T-helper 9 cell (primary cell): ENCODE results near the gene SDF2.
"Not testable (repeated sequence)": the region's sequence is repeated elsewhere in the genome, so short reads cannot be mapped to it uniquely, and the experiment has no call there.

ENCODE experiments used
- DNase-seq: peaks from one replicate; pipeline ENCODE4 v3.0.0-alpha.2; 2020

SDF2 gene

GRCh38 chr17:28684963-28685362 is 23.3 kb upstream of the SDF2 start:
- no peak for DNase-seq

GRCh38 chr17:28682655-28683054 is 20.9 kb upstream of the SDF2 start:
- DNase-seq: no peak

DNA sequence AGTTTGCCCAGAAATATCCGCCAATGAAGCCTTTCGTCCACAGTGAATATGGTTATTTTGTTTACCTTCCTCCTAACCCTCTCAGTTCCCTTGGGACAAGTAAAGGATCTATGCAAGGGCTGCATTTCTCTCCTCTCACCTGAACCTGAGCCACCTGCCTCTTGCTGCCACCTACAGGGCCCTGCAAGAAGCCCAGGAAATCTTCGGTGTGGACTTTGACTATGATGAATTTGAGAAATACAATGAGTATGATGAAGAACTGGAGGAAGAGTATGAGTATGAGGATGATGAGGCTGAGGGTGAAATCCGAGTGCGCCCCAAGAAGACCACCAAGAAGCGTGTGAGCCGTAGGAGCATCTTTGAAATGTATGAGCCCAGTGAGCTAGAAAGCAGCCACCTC is 14.3 kb upstream of the SDF2 start:
- no peak for DNase-seq

DNA sequence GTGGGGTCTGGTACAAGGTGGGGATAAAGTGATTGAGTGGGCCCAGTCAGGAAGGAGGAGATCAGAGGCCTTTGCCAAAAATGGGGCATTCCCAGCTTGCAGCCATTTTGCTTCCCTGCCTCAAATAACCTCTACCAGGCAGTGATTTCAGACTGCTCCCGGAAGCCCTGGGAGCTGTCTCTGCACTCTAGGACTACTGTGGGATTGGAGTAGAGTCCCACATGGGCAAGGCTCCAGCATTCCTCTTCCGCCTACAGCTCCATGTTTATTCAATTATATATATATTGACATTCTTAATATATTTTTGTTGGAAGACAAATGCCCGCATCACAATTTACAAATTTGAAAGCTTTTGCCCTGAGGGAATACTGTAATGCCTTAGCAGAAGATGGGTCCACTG is 13.8 kb upstream of the SDF2 start:
- no peak for DNase-seq

GRCh38 chr17:28669918-28670317 is 8.2 kb upstream of the SDF2 start:
- DNase-seq: no peak

DNA sequence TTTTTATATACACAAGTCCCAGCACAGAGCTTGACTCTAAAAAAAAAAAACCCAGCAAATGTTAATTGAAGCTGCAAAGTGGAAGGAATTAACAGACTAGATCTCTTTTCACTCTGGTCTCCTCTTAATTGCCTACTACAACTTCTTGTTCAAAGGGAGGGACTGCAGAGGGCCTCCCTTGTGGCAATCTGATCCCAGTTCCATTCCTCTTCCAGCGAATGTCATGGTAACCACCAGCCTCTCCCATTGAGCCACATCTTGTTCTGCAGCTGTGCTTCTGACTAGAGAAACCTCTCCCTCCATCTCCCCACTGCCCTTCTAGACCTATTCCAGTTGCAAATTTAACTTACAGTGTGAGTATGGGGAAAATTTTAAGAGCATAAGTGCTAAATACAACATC is 6.2 kb upstream of the SDF2 start:
- DNase-seq: no peak

- no peak for DNase-seq
Measured at GRCh38 chr17:28665994-28666393, 4.3 kb upstream of the SDF2 start.

- DNase-seq: no peak
Measured at GRCh38 chr17:28663723-28664122, 2.0 kb upstream of the SDF2 start.

GRCh38 chr17:28662527-28662829 is 772 bp upstream of the SDF2 start:
- no peak for DNase-seq

DNA sequence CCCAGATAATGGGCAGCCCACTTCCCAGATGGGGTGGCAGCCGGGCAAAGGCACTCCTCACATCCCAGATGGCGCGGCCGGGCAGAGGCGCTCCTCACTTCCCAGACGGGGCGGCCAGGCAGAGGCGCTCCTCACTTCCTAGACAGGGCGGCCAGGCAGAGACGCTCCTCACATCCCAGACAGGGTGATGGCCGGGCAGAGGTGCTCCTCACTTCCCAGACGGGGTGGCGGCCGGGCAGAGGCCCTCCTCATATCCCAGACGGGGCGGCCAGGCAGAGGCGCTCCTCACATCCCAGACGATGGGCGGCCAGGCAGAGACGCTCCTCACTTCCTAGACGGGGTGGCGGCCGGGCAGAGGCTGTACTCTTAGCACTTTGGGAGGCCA is 2.2 kb downstream of the SDF2 start:
- not testable (repeated sequence) for DNase-seq

- not testable (repeated sequence) for DNase-seq
Measured at GRCh38 chr17:28658766-28659496, 2.8 kb downstream of the SDF2 start.

- not testable (repeated sequence) for DNase-seq
Measured at GRCh38 chr17:28658342-28658741, 3.4 kb downstream of the SDF2 start.

GRCh38 chr17:28657756-28658155 is 4.0 kb downstream of the SDF2 start:
- no peak for DNase-seq

DNA sequence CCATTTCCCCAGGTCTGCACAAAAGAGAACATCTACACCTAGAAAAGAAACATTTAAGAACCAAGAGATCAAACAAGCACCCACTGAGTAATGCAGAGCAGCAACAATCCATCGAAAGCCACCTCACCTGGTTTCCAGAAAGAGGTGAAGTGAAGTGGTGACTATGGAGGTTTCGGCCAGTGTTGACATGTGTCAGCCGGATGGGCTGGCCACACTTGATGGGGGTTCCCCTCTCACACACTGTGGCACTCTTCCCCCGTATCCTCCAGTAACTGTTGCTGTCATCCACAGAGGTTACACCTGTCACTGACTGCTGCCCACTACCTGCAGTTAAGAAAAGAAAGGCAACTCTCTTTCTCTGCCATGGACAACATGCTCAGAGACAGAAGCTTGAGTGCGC is 6.5 kb downstream of the SDF2 start:
- DNase-seq: no peak

GRCh38 chr17:28648698-28649097 is 13.0 kb downstream of the SDF2 start:
- no peak for DNase-seq

DNA sequence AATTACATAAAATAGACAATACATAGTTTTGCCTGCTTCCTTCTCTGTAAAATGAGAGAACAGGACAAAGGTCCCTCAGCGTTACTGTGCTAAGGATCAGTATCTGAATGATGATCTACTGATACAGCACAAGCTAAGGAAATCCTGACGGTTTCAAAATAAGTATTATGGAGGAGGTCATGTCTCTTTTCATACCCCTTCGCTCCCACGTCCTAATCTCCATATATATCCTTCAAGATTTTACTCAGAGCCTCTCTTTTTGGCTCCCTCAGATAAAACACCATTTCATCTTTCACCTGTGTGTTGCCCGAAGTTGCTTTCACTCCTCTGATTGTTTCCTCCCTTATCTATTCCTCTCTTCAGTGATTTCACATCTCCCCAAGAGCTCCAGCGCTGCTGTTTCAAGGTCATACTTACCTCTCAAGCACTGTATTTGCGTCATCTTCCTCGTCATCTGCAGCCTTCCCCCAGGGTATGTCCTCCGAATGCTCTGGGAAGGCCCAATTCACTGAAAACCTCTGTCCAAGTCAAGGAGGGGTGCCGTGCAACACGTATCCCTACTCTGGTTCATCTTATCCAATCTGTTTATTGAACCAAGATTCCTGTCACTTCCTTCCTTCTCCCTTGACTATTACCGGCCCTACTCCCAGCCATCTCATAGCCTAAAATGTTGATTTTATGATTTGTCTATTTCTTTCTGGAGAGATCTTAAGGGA is 15.5 kb downstream of the SDF2 start:
- DNase-seq: no peak

DNA sequence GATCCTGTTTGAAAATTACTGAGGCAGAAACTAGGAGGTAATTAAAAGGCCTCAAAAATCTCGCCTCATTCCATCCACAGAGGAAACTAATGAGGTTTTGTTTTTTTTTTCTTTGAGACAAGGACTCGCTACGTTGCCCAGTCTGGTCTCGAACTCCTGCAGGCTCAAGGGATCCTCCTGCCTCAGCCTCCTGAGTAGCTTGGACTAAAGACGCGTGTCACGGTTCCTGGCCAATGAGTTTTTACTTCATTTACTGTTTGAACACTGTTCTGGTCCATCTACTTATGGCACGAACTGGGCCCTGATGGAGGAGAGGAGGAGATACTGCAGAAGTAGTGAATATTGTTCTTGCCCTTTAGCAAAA is 16.1 kb downstream of the SDF2 start:
- DNase-seq: no peak

DNA sequence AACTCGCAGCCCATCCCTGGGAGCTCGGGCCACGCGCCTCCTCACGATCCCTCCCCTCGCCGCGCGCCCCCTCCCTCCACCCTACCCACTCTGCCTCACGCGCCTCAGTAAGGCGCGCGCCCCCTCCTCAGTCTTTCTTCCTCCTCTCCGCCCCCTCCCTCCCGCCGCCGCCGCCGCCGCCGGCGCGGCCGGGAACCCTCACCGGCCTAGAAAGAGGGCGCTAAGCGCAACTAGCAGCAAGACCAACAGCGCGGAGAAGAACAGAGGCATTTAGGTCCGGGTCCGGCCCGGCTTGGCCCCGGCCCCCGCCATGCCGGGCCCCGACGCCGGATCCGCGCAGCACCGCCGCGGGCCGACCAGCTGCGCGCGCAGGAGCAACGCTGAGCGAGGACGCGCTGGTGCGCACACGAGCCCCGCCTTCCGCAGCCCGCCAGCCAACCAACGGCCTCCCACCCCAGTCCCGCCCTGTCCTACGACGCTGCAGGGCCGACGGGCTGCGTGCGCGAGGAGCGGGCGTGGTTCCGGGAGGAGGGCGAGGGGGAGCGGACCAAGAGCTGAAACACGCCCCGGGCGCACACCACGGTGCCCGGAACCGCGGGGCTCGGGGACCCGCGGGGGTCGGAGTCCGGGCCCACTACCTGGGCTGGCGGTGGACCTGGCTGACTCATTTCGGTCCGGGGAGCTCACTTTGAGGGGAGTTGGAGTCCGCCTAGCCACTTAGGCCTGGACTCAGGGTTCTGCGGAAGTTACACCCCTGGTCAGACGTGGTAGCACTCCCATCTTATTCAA is 16.7 kb downstream of the SDF2 start, which contains the start of gene BLTP2:
Gene BLTP2 (minus strand): TSS at position 372 of the 789 bp plus-strand sequence. CDS start 102 bp downstream, at position 270.
- peak; percentile 91 for DNase-seq

- DNase-seq: no peak
Measured at GRCh38 chr17:28643983-28644786, 17.5 kb downstream of the SDF2 start.

- DNase-seq: no peak
Measured at GRCh38 chr17:28641579-28641978, 20.1 kb downstream of the SDF2 start.

DNA sequence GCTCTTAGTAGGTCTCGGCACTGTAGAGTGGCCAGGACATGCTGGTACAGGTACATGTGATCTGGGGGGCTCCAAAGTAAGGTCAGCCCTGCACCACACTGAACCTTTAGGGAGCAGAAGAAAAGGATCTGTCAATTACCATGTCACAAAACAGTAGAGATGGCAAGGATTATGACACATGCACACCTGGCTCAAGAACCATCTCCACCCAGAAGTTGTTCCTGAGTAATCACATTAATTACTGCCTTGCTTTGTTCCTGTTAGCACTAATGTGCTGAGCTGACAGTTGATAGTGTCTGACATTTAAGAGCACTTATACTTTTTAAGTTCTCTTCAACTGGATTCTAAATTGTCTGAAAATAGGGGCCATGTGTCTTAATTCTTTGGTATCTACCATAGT is 26.2 kb downstream of the SDF2 start:
- no peak for DNase-seq

DNA sequence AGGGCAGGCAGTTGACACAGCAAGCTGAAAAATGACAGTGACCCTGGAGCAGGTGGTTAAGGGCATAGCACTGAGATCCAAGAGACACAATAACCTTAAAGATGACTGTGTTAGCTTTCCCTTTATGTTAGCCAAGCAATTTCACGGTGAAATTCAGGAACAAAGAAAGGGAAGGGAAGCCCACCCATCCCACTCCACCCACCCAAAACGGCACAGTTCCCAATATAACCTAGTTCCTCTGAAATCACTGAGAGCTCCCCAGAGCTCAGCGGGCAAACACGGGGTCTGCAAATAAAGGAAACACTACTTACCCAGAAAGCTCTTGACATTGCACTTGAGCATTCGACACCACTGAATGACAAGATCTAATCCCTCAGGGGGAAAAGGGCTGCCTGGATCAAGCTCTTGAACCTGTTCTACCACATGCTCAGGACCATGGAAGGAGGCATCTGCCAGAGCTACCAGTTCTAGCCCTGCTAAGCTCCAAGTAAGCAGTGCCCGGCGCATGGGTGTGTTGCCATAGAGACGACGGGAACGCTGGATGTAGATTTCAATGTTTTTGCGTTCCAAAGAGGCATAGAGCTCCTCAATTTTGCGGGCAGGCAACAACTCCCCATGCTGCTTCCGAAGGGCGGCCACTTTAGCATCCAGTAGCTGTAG is 27.4 kb downstream of the SDF2 start:
- DNase-seq: no peak
